ENCODE data around the gene PSMG3. TPM values are rescaled to one million over a fixed set of nuclear protein-coding genes. Genes with fewer than 3 reads are reported as not detected.
"Not testable (repeated sequence)": the region's sequence is repeated elsewhere in the genome, so short reads cannot be mapped to it uniquely, and the experiment has no call there.

Gene PSMG3
- total and polyA plus RNA-seq, 2 donors = 12.1 to 34.6 TPM

- peak overlapping the region; percentile 96 for H3K4me3 ChIP-seq (ENCODE audit: low read depth, low read length)
- no peaks in the 10 kb centered on the region for H3K36me3 ChIP-seq (ENCODE audit: insufficient read depth)
- peaks cover 4% of the 10 kb centered on the region for H3K4me1 ChIP-seq (ENCODE audit: insufficient read depth)
- peak overlapping the region; percentile 86 for H3K27ac ChIP-seq (ENCODE audit: low read depth)
- under 1% methylated on average over 45 of the region's 45 CpGs for WGBS
- no peak for DNase-seq (ENCODE audit: extremely low spot score)
Observed at GRCh38 chr7:1530946-1531262, 38.9 kb downstream of the PSMG3 start.

- DNase-seq (ENCODE audit: extremely low spot score) = no peak
- H3K4me3 ChIP-seq (ENCODE audit: low read depth, low read length) = no peak overlapping the region
- no peak overlapping the region for H3K27ac ChIP-seq (ENCODE audit: low read depth)
- no peaks in the 10 kb centered on the region for H3K36me3 ChIP-seq (ENCODE audit: insufficient read depth)
- H3K4me1 ChIP-seq (ENCODE audit: insufficient read depth) = peaks cover 4% of the 10 kb centered on the region
- WGBS = 69% methylated on average over 21 of the region's 21 CpGs
Observed at GRCh38 chr7:1529383-1530116, 40.3 kb downstream of the PSMG3 start.

DNA sequence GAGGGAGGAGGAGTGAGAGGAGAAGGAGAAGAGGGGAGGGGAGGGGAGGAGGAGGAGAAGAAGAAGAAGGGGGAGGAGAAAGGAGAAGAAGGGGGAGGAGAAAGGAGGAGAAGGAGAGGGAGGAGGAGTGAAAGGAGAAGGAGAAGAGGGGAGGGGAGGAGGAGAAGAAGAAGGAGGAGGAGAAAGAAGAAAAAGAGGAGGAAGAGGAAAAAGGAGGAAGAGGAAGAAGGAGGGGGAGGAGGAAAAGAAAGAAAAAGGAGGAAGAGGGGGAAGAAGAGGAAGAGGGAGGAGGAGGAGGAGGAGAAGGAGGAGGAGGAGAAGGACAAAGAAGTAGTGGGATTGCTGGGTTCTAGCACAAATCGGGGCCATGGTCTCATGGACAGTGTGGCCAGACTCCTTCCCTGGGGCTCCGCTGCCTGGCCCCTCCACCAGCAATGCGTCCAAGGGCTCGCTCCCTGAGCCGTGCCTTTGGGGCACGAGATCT lies 43.5 kb downstream of the PSMG3 start:
- no peak for DNase-seq (ENCODE audit: extremely low spot score)
- Histone ChIP-seq H3K4me1 (ENCODE audit: insufficient read depth) (no peaks in the 10 kb centered on the region), H3K27ac (ENCODE audit: low read depth) (no peak overlapping the region), H3K36me3 (ENCODE audit: insufficient read depth) (no peaks in the 10 kb centered on the region), H3K4me3 (ENCODE audit: low read depth, low read length) (no peak overlapping the region)
- WGBS = 38% methylated on average over 6 of the region's 6 CpGs

DNA sequence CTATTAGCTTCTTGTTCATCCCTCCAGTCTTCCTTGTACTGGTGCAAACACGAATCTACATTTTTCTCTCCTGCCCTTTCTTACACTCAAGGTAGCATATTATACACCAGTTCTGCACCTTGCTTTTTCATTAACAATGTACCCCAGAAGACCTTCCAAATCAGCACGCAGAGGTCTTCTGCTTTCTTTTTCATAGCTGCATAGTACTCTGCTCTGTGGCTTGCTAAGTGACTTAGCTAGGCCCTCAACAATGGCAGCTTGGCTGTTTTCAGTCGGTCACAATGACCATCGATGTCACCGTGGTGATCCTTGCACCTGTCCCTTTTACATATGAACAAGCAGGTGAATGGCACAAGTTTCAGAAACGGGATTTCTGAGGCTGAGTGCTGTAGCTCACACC lies 44.4 kb downstream of the PSMG3 start:
- no peaks in the 10 kb centered on the region for H3K4me1 ChIP-seq (ENCODE audit: insufficient read depth)
- no peak overlapping the region for H3K27ac ChIP-seq (ENCODE audit: low read depth)
- WGBS = 94% methylated on average over 6 of the region's 6 CpGs
- DNase-seq (ENCODE audit: extremely low spot score) = no peak
- H3K4me3 ChIP-seq (ENCODE audit: low read depth, low read length) = no peak overlapping the region
- no peaks in the 10 kb centered on the region for H3K36me3 ChIP-seq (ENCODE audit: insufficient read depth)

DNA sequence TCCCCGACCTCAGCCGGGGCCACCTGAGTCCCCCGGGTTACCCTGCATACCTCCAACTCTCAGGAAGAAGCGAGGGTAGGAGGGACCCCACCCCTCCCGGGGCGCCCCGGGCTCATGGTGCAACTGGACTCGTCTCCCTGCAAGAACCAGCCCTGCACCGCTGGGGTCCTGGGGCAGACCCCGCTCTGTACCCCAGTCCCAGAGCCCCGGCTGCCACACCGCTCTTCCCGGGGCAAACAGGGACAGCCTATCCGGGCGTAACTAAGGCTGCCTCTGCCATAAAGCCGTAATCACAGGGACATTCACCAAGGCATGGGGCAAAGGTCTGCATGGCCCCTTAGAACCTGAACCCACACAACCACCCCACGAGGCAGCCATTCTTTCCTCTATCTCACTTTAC lies 46.0 kb downstream of the PSMG3 start:
- no peak for DNase-seq (ENCODE audit: extremely low spot score)
- Histone ChIP-seq H3K4me1 (ENCODE audit: insufficient read depth) (no peaks in the 10 kb centered on the region), H3K27ac (ENCODE audit: low read depth) (no peak overlapping the region), H3K4me3 (ENCODE audit: low read depth, low read length) (no peak overlapping the region), H3K36me3 (ENCODE audit: insufficient read depth) (no peaks in the 10 kb centered on the region)
- 67% methylated on average over 17 of the region's 17 CpGs for WGBS

- no peak for DNase-seq (ENCODE audit: extremely low spot score)
- 16% methylated on average over 13 of the region's 13 CpGs for WGBS
- H3K27ac ChIP-seq (ENCODE audit: low read depth) = no peak overlapping the region
- H3K4me1 ChIP-seq (ENCODE audit: insufficient read depth) = no peaks in the 10 kb centered on the region
- H3K36me3 ChIP-seq (ENCODE audit: insufficient read depth) = no peaks in the 10 kb centered on the region
- H3K4me3 ChIP-seq (ENCODE audit: low read depth, low read length) = no peak overlapping the region
Observed at GRCh38 chr7:1523208-1523607, 46.6 kb downstream of the PSMG3 start.

- Histone ChIP-seq H3K4me3 (ENCODE audit: low read depth, low read length) (no peak overlapping the region), H3K27ac (ENCODE audit: low read depth) (no peak overlapping the region), H3K4me1 (ENCODE audit: insufficient read depth) (no peaks in the 10 kb centered on the region), H3K36me3 (ENCODE audit: insufficient read depth) (no peaks in the 10 kb centered on the region)
- WGBS = 74% methylated on average over 11 of the region's 11 CpGs
- DNase-seq (ENCODE audit: extremely low spot score) = no peak
Observed at GRCh38 chr7:1521456-1521855, 48.4 kb downstream of the PSMG3 start.

DNA sequence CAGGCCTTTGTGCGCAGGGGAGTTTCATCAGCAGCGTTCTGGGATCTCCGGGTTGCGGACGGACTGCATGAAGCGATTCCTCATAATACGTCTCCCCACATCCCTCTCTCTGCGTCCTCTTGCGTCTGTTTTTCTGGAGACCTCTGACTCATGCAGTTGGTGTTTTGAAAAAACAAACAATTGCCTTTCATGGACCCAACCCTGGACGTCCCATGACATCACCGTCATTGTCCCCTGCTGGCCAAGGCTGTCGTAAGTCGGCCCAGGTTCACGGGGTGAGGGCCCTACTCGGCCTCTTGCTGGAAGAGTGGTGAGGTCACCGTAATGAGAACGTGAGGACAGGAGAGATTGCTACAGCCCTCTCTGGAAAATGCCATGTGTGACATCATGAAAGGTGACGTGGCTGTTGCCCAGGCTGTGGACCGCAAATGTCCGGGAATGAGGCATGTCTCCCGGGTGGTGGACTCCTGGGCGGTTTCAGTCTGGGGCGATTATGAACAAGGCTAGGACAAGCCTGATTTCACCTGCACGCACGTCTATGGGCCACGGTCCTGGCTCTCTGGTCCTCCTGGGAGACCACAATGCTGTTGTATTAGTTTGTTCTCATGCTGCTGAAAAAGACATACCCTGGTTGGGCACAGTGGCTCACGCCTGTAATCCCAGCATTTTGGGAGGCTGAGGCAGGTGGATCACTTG lies 49.1 kb downstream of the PSMG3 start:
- Histone ChIP-seq H3K36me3 (ENCODE audit: insufficient read depth) (no peaks in the 10 kb centered on the region), H3K4me1 (ENCODE audit: insufficient read depth) (no peaks in the 10 kb centered on the region), H3K4me3 (ENCODE audit: low read depth, low read length) (no peak overlapping the region), H3K27ac (ENCODE audit: low read depth) (no peak overlapping the region)
- 76% methylated on average over 27 of the region's 27 CpGs for WGBS
- DNase-seq (ENCODE audit: extremely low spot score) = no peak

GRCh38 chr7:1519322-1519922 lies 50.4 kb downstream of the PSMG3 start:
- WGBS = 89% methylated on average over 12 of the region's 12 CpGs
- DNase-seq (ENCODE audit: extremely low spot score); H3K36me3 ChIP-seq (ENCODE audit: insufficient read depth); H3K4me3 ChIP-seq (ENCODE audit: low read depth, low read length); H3K27ac ChIP-seq (ENCODE audit: low read depth); H3K4me1 ChIP-seq (ENCODE audit: insufficient read depth): not testable (repeated sequence)

Other genes with a start within 250 kb of the PSMG3 start
- 8.4 TPM for gene MICALL2, start 110.6 kb downstream of the PSMG3 start, total RNA-seq
- 40.0 TPM for gene MICALL2, start 110.6 kb downstream of the PSMG3 start, polyA plus RNA-seq
- 13.7 TPM for gene INTS1, start 65.6 kb downstream of the PSMG3 start, total RNA-seq
- gene INTS1, start 65.6 kb downstream of the PSMG3 start, polyA plus RNA-seq = 55.6 TPM
- 15.1 TPM for gene MAFK, start 39.3 kb downstream of the PSMG3 start, total RNA-seq
- 54.9 TPM for gene MAFK, start 39.3 kb downstream of the PSMG3 start, polyA plus RNA-seq
- 9.7 TPM for gene TMEM184A, start 13.8 kb downstream of the PSMG3 start, total RNA-seq
- 6.7 TPM for gene TMEM184A, start 13.8 kb downstream of the PSMG3 start, polyA plus RNA-seq
- 2.5 TPM for gene ELFN1, start 100.2 kb upstream of the PSMG3 start, total RNA-seq
- 3.2 TPM for gene ELFN1, start 100.2 kb upstream of the PSMG3 start, polyA plus RNA-seq

All from urinary bladder (tissue), 4 donors.